ENCODE measurements around the gene BABAM2. TPM values are rescaled to one million over a fixed set of nuclear protein-coding genes. Genes with fewer than 3 reads are reported as not detected.

BABAM2 gene
- total and polyA plus RNA-seq, 2 experiments from 2014 or later, result 17.8 to 21.5 TPM

DNA sequence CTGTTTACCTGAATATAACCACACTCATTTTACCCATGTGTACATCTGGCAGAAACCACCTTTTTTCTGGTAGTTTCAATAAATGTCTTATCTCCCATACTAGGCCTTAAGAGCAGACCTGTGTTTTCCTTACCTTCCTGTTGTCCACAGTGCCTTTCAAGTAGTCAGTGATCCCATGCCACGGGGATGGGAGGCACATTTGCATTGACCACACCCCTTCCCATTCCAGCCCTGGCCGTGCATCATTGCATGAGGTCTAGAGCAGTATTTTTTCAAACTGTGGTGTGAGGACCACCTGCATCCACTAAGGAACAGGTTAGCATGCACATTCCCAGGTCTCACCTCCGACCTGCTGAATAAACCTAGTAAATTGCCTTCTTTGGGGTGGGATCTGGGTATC lies 337.0 kb downstream of the BABAM2 start (continued):
- TF ChIP-seq, protein P1, sequence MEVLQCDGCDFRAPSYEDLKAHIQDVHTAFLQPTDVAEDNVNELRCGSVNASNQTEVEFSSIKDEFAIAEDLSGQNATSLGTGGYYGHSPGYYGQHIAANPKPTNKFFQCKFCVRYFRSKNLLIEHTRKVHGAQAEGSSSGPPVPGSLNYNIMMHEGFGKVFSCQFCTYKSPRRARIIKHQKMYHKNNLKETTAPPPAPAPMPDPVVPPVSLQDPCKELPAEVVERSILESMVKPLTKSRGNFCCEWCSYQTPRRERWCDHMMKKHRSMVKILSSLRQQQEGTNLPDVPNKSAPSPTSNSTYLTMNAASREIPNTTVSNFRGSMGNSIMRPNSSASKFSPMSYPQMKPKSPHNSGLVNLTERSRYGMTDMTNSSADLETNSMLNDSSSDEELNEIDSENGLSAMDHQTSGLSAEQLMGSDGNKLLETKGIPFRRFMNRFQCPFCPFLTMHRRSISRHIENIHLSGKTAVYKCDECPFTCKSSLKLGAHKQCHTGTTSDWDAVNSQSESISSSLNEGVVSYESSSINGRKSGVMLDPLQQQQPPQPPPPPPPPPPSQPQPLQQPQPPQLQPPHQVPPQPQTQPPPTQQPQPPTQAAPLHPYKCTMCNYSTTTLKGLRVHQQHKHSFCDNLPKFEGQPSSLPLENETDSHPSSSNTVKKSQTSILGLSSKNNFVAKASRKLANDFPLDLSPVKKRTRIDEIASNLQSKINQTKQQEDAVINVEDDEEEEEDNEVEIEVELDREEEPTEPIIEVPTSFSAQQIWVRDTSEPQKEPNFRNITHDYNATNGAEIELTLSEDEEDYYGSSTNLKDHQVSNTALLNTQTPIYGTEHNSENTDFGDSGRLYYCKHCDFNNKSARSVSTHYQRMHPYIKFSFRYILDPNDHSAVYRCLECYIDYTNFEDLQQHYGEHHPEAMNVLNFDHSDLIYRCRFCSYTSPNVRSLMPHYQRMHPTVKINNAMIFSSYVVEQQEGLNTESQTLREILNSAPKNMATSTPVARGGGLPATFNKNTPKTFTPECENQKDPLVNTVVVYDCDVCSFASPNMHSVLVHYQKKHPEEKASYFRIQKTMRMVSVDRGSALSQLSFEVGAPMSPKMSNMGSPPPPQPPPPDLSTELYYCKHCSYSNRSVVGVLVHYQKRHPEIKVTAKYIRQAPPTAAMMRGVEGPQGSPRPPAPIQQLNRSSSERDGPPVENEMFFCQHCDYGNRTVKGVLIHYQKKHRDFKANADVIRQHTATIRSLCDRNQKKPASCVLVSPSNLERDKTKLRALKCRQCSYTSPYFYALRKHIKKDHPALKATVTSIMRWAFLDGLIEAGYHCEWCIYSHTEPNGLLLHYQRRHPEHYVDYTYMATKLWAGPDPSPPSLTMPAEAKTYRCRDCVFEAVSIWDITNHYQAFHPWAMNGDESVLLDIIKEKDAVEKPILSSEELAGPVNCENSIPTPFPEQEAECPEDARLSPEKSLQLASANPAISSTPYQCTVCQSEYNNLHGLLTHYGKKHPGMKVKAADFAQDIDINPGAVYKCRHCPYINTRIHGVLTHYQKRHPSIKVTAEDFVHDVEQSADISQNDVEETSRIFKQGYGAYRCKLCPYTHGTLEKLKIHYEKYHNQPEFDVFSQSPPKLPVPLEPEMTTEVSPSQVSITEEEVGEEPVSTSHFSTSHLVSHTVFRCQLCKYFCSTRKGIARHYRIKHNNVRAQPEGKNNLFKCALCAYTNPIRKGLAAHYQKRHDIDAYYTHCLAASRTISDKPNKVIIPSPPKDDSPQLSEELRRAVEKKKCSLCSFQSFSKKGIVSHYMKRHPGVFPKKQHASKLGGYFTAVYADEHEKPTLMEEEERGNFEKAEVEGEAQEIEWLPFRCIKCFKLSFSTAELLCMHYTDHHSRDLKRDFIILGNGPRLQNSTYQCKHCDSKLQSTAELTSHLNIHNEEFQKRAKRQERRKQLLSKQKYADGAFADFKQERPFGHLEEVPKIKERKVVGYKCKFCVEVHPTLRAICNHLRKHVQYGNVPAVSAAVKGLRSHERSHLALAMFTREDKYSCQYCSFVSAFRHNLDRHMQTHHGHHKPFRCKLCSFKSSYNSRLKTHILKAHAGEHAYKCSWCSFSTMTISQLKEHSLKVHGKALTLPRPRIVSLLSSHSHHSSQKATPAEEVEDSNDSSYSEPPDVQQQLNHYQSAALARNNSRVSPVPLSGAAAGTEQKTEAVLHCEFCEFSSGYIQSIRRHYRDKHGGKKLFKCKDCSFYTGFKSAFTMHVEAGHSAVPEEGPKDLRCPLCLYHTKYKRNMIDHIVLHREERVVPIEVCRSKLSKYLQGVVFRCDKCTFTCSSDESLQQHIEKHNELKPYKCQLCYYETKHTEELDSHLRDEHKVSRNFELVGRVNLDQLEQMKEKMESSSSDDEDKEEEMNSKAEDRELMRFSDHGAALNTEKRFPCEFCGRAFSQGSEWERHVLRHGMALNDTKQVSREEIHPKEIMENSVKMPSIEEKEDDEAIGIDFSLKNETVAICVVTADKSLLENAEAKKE (CRISPR knock-in tag; IDR thresholded peaks at IDR 0.05), result no peak
- TF ChIP-seq EZH2 (IDR thresholded peaks at IDR 0.05; ENCODE audit: low read depth, unreplicated experiment), result no peak
- no peak for TF ChIP-seq STAT1 (IDR thresholded peaks at IDR 0.05; ENCODE audit: unreplicated experiment)
- TF ChIP-seq, protein P2, sequence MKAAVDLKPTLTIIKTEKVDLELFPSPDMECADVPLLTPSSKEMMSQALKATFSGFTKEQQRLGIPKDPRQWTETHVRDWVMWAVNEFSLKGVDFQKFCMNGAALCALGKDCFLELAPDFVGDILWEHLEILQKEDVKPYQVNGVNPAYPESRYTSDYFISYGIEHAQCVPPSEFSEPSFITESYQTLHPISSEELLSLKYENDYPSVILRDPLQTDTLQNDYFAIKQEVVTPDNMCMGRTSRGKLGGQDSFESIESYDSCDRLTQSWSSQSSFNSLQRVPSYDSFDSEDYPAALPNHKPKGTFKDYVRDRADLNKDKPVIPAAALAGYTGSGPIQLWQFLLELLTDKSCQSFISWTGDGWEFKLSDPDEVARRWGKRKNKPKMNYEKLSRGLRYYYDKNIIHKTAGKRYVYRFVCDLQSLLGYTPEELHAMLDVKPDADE (IDR thresholded peaks at IDR 0.05), result no peak
- no peak for TF ChIP-seq NANOG (IDR thresholded peaks at IDR 0.05; ENCODE audit: borderline replicate concordance)
- no peak for TF ChIP-seq ZNF114 (CRISPR knock-in tag; IDR thresholded peaks at IDR 0.05)
- TF ChIP-seq JUNB (IDR thresholded peaks at IDR 0.05; ENCODE audit: unreplicated experiment), result no peak
- no peak for TF ChIP-seq CREB1 (CRISPR knock-in tag; IDR thresholded peaks at IDR 0.05; ENCODE audit: low read depth)
- TF ChIP-seq ZNF331 (CRISPR knock-in tag; IDR thresholded peaks at IDR 0.05; ENCODE audit: low read depth), result no peak

DNA sequence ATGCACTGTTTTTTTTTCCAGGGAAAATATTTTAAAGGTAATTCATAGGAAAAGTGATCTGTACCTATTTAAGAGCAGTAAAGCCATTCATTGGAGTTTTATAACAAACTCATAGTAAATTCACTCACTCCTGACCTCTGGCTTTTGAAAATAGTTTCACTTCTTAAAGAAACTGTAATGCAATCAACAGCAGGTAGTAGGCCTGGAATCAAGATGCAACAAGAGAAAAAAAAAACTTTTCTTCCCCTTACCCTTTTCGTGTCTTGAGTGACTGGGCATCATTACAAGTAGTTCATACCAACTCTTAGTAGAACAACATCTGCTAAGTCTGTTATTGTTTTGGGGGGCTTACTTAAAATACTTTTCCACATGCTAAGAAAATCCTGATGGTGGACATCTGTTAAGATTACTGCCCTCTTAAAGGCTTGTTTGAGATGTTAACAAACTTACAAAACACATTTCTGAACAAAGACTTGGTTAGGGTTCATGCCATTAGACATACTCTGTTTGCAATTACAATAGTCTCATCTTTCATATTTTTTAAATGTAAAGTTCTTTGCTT lies 338.0 kb downstream of the BABAM2 start:
- no peak for DNase-seq (ENCODE audit: low spot score)
- H3K27ac Mint-ChIP-seq, result no peak overlapping the region
- Histone ChIP-seq H3K27me3 (ENCODE audit: insufficient read depth) (no peaks in the 10 kb centered on the region), H3K27ac (ENCODE audit: low read depth) (no peak overlapping the region), H3K4me2 (no peak overlapping the region), H3K36me3 (ENCODE audit: insufficient read depth) (no peaks in the 10 kb centered on the region), H3K9me2 (ENCODE audit: insufficient read depth) (no peaks in the 10 kb centered on the region), H3K4me1 (ENCODE audit: insufficient read depth) (no peaks in the 10 kb centered on the region), H2AFZ (no peak overlapping the region), H3K79me2 (replicated peaks; ENCODE audit: insufficient read depth) (no peaks in the 10 kb centered on the region), H4K20me1 (replicated peaks; ENCODE audit: insufficient read depth) (no peaks in the 10 kb centered on the region), H3K4me3 (no peak overlapping the region), H3F3A (replicated peaks; ENCODE audit: low read depth) (no peaks in the 10 kb centered on the region)
- ATAC-seq, result no peak
- H3K4me1 Mint-ChIP-seq, result peaks cover 6% of the 10 kb centered on the region
- no peaks in the 10 kb centered on the region for H3K27me3 Mint-ChIP-seq (ENCODE audit: insufficient read depth, low read depth, poor library complexity)
- H3K4me3 Mint-ChIP-seq, result no peak overlapping the region
- H3K9me3 Mint-ChIP-seq, result no peaks in the 10 kb centered on the region
- no peaks in the 10 kb centered on the region for H3K36me3 Mint-ChIP-seq (ENCODE audit: low read depth)
- TF ChIP-seq EZH2 (IDR thresholded peaks at IDR 0.05; ENCODE audit: low read depth, unreplicated experiment), result no peak
- TF ChIP-seq, protein P3, sequence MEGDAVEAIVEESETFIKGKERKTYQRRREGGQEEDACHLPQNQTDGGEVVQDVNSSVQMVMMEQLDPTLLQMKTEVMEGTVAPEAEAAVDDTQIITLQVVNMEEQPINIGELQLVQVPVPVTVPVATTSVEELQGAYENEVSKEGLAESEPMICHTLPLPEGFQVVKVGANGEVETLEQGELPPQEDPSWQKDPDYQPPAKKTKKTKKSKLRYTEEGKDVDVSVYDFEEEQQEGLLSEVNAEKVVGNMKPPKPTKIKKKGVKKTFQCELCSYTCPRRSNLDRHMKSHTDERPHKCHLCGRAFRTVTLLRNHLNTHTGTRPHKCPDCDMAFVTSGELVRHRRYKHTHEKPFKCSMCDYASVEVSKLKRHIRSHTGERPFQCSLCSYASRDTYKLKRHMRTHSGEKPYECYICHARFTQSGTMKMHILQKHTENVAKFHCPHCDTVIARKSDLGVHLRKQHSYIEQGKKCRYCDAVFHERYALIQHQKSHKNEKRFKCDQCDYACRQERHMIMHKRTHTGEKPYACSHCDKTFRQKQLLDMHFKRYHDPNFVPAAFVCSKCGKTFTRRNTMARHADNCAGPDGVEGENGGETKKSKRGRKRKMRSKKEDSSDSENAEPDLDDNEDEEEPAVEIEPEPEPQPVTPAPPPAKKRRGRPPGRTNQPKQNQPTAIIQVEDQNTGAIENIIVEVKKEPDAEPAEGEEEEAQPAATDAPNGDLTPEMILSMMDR (conservative IDR thresholded peaks at IDR 0.05; ENCODE audit: low read depth in 2 of 2), result peak in 1 of 2 experiments; percentile 29; a peak in 2 of 4 replicates
